Measurements from ENCODE around the gene ZBTB12.

The ZBTB12 gene

DNA sequence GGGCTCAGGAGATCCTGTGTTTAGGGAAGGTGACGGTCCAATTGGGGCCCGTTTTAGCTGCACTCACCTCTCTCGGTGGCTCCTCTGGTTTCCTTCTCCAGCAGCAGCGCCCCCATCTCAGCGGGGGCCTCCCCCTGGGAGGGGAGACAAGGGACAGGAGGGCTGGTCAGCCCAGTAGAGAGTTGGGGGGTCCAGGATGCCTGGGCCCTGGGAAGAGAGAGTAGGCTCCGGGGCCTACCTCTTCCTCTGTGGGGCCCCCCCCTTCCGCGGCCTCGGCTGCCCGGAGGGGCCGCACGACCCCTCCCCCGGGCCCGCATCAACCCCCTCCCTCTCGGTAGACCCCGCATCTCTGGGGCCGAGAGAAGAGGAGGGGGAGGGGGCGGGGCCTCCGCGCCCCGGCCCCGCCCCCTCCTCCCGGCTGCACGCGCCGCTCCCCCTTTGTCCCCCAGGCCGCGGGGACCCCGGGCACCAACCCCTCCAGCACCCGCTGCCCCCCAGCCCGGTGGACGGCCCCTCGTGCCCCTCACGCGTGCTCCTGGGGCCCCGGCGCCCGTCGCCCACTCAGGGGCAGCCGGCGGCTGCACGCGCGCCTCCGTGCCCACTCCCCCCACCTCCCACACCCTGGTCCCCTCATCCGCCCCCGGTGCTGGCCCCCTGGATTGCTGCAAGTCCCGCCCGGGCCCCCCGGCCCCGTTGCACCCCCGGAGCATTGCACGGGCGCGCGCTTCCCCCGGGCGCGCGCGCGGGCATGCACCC is 4.9 kb downstream of the ZBTB12 start:
- no peak for DNase-seq

DNA sequence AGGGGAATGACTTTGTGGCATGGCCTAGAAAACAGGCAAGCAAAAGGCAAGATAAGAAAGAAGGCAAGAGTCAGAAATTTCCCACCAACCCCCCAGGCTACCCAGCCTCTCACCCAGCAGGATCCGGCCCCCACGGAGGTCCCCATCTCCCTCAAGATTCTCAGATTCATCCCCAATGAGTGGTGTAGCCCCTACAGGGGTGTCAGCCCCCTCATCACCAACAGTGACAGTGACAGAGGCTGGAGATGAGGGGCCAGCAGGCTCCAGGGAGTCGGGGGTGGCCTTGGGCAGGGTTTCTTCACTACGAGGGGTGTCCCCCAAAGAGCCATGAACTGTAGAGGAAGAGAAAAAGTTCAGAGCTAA is 5.4 kb downstream of the ZBTB12 start:
- no peak for DNase-seq

DNA sequence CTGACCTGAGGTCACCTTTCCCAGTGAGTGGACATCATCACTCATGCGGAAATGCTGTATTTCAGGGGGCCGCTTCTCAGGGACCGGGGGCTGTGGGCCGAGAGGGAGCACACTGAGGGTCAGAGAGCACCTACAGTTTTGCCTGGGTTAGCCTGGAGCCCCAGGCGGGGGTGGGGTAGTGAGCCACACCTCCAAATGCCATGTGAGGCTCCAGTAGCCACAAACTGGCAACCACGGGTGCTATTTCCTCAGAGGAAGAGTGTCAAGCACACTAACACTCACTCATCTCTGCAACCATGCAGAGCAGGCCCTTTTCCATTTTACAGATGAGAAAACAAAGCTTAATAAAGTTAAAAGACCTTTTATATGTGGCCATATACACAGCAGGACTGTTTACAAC is 9.1 kb downstream of the ZBTB12 start:
- no peak for DNase-seq

DNA sequence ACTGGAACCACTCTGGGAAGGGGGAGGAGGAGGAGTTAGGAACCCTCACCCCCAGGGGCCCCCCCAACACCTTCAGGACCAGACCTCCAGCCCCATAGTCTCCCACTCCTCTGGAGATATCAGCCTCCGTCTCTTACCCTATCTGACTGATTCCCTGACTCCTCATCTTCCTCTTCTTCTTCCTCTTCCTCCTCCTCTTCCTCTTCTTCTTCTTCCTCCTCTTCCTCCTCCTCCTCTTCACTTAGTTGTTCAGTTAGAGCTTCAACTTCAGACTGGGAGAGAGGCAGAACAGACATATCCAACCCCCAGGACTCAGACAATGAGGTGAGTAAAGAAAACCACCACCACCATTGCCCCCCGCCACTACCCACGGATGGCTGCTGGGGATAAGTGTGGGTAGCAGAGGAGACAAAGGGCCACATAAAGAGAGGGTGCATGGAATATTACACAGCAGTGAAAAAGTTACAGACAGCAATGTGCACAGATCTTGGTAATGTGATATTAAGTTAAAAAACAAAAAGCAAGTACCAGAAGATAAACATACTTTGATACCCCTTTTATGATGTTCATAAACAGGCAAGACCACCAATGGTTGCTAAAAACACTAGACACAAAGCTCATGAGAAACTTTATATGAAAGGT is 12.4 kb downstream of the ZBTB12 start:
- DNase-seq = no peak

DNA sequence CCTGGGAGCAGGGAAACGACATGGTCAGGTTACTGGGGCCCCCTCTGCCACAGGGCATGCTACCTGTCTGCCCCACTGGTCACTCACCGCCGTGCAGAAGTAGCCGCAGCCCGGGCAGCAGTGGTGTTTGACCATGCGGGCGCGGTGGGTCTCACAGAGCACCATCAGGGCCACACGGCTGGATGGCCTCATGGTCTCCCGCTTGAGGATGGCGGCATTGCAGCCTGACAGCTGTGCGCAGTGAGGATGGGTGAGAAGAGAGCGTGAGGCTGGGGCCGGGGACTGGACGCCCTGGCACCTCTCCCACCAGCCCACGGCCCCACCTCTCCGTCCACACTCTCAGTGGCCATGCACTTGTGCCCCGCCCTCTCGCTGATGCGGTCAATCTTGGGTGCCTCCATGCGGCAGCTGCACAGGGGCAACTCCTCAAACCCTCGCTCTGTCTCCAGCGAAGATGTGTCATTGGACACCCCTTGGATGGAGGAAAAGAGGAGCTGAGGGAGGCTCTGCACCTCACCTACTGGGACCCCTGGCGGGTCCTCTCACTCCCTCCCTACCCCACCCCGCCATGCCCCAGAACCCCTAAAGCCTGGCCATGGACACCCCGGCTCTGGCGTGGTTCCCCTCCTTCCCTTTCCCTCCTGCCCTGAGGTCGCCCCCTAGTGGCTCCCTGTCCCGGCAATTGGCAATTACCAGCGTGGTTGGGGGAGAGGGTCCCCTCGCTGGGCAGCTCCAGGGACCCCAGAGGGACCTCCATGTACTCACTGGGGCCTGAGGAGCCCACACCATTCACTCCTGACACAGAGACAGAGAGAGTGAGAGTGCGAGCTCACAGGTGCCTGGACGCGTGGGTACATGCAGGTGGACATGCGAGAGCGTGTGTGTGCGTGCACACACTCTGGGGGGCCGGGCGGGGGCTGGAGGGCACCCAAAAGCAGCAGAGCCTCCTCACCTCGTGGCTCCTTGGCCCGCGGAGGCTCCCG is 13.3 kb downstream of the ZBTB12 start:
- peak in 1 of 2 experiments; percentile 44 for DNase-seq

DNA sequence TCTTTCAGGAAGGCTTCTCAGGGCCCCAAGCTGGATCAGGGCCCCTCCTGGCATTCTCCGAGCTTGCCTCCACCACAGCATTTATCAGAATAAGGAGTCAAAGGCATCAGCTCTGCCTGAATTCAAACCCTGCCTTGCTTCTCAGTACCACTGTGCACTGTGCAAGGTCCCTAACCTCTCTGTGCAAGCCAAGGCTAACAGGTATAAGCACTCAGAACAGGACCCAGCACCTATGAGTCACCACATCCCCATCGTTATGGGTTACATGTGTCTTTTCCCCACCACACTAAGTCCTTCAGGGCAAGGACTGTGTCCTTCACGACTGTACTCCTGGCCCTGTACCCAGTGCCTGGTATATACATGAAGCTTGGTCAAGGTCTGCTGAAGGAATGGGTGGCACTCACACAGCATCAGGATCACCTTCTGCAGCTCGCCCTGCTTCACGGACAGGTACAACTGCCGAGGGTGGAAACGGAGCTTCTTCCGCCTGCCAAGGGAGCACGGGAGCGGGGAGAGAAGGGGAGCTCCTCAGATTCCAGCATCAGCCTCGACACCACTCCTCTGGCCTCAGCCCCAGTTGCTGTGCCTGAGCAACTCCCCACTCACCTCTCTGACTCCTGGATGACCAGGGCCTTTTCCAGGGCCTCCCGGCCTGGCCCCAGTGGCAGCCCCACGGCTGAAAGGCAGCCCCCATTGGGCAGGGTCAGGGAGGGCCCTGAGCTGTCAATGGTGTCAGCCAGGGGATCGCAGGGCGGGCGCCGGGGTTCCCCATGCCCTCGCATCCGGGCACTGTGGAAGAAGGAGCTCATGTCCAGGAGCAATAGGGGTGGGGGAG is 14.5 kb downstream of the ZBTB12 start:
- no peak for DNase-seq

DNA sequence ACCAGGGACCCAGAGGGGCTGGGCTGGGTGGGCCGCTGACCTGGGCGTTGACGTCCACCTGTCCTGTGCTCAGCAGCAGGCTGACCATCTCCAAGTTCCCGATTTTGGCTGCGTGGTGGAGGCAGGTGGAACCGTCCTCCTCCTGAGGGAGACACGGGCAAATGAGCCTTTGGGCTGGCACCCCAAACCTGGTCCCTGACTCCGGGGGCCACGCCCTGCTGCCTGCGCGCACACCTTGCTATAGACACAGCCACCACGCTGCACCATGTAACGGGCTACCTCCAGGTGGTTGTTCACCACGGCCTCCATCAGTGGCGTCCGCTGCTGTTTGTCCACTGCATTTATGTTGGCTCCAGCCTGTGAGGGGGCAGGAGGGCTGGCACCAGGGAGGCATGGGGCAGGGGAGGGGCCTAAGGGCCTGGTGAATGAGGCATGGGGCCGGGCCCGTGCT is 15.3 kb downstream of the ZBTB12 start:
- no peak for DNase-seq

DNA sequence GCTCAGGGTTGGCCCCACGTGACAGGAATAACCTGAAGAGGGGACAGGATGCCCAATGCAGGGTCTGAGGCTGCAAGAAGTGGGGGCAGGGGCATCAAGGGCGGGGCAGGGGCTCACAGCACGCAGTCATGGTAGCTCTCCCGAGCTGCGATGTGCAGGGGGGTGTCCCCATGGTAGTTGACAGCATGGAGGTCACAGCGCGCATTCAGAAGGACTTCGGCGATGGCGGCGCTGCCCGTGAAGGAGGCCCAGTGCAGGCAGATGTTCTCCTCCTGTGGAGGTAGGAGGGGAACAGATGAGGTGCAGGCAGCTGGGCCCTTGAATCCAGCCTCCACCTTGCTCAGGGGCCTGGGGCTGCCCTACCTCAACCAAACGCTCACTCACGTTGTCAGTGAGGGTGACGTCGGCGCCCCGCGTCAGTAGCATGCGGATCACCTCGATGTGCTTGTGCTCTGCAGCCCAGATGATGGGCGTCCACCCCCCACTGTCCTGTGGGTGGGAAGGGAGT is 17.3 kb downstream of the ZBTB12 start:
- no peak for DNase-seq

DNA sequence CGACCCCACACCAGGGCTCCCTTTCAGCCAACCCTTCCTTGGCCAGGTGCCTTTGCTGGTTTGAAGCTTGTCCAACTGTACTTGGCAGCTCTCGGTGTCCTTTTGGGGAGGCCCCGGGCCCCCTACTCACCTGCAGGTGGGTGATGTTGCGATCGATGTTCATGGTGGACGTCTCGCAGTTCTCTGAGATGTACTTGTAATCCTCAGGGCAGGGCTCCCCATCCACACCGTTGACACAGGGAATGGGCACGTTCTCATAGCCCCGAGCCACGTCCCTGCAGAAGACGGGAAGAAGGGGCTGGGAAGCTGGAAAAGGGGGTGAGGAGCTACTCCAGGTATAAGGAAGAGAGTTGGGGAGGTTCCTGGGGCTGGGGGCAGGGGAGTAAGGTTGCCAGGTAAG is 18.2 kb downstream of the ZBTB12 start:
- DNase-seq = no peak

DNA sequence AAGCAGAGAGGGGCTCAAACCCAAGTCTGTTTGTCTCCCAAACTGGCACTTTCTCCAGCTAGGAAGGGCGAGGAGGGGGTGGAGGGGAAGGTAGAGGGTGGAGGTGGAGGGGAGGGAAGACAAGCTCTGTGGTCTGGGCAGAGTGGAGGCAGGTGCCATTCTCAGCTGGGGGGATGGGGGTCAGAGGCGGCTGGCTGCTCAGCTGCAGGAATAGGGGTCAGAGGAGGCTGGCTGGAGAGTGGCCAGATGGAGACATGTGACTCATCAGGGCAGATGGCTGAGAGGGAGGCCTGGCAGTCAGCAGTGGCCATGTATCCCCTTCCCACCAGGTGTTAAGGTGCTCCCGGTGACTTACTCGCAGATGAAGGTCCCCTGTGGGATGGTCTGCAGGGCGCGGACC is 19.5 kb downstream of the ZBTB12 start:
- DNase-seq = no peak

DNA sequence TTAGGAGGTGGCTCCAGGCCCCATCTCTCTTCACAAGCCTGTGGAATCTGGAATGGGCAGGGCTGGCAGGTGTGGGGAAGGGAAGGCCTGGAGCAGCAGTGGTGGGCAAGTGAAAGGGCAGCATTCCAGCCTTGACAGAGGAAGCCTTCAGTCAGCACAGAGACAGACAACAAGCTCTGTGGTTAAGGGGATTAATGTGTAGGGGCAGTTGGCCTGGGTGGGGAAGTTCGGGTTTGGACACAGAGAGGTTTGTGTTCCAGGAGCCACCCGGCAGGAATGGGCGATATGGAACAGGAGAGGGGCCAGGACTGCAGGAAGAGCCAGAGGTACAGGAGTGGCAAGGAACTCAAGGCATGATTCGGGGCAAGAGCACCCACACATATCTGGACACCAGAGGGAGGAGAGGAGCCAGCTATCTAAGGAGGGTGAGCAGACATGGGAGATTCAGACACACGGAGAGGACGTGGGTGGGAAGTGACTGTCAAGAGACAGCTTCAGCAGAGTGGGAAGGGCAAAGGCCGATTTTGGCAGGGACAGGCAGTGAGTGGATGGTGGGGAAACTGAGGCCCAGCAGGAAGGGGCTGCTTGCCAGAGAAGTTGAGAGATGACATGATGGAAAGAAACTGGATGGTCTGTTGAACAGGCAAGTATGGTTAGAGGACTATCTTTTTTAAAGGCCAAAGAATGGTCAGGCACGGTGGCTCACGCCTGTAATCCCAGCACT is 20.6 kb downstream of the ZBTB12 start:
- no peak for DNase-seq

DNA sequence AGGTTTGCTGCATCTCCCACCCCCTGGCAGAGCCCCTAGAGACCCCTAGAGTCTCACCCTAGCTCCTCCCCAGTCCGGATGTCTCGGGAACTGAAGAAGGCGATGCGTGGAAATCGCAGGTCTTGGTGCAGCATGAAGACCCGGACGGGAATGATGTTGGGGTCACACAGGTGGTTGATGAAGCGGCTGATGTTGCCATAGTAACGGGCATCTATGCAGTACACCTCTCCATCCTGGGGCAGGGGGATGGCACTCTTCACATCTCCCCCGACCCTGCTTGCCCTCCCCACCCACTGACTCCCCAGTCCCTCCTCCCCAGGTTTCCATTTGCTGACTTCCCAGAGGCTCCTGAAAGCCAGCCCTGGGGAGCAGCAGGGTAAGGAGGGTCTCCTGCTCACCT is 21.3 kb downstream of the ZBTB12 start:
- DNase-seq = no peak

DNA sequence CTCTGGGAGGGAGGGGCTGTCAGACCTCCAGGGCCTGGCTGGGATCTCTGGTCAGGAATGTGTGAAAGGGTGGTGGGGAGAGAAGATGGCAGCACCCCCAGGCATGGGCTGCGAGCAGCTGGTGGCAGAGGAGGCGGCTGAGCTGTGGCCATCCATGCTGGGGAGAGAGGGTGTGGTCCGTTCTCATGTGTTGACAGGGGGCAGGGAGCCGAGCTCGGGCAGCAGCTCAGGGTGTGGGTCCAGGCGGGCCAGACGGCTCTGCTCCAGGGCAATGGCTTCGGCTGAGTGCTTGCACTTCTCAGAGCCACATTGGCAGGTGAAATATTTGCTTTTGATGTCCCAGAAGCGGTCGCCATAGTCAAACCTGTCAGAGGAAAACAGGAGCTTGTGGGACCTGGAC is 22.0 kb downstream of the ZBTB12 start:
- no peak for DNase-seq

DNA sequence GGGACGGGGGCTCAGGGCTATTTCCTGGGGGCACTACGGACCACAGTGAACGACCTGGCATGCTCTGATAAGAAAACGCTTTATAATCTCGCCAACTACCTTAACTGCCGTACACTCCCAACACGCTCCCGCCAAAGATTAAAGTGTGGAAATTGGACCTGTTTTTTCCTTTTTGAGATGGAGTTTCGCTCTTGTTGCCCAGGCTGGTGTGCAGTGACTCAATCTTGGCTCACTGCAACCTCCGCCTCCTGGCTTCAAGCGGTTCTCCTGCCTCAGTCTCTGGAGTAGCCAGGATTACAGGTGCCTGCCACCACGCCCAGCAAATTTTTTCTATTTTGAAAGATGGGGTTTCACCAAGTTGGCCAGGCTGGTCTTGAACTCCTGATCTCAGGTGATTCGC is 22.7 kb downstream of the ZBTB12 start:
- DNase-seq = no peak

DNA sequence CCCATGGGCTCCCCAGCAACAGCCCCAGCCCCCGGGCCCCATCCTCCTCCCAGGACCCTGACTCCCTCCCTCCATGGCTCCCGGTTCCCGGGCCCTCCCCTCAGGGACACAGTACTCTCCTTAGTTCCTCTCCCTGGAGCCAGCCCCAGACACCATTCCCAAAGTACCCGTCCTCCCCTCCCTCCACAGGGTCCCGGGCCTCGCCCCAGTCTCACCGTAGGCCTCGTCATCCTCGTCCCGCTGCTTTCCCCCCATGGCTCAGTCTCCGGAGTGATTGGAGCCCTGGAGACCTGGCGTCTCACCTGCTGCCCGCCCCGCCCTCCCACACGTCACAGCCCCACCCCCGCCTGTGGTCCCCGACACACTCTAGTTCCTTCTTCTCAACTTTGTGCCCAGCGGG is 23.2 kb downstream of the ZBTB12 start, which contains the start of gene SLC44A4:
Gene SLC44A4, minus strand, starts transcription at position 272 of the 400 bp plus-strand sequence. Its CDS starts 17 bp downstream, at position 255.
- no peak for DNase-seq

DNA sequence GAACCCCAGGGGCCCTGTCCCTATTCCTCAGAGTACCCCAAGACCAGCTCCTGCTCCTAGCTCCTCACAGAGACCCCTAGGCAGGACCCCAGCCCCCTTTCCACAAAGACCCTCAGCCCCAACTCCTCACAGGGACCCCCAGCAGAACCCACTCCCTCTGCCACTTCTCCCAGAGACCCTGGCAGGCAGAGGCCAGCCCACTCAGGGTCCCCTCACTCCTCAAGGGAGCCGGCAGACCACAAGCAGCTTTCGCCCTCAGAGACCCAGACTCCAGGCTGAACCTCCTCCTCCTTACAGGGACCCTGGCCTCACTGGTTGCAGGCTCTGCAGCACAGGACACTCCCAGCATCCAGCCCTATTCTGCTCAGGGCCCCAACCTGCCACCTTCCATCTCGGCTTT is 23.7 kb downstream of the ZBTB12 start:
- no peak for DNase-seq

DNA sequence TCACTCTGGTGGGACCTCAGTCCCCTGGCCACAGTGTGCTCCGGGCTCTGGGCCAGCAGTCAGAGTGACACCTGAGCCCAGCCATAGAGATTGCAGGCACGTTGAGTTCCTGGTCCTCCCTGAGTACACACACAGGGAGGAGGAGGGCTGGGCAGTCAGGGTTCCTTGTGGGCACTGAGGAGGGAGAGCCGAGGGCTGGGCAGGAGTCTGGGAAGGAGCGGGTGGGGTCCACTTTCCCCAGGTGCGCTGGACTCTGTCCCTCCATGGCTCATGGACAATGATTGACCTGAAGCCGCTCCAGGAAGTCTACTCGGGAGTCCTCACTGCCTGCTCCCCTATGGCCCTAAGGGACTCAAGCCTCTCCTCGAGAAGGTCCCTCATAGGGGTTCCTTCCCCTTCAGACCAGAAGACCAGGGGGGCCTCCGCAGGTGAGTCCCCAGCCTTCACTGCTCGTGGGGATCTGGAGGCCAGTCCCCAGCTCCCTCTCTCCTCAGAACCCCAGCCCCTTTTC is 24.2 kb downstream of the ZBTB12 start:
- no peak for DNase-seq

DNA sequence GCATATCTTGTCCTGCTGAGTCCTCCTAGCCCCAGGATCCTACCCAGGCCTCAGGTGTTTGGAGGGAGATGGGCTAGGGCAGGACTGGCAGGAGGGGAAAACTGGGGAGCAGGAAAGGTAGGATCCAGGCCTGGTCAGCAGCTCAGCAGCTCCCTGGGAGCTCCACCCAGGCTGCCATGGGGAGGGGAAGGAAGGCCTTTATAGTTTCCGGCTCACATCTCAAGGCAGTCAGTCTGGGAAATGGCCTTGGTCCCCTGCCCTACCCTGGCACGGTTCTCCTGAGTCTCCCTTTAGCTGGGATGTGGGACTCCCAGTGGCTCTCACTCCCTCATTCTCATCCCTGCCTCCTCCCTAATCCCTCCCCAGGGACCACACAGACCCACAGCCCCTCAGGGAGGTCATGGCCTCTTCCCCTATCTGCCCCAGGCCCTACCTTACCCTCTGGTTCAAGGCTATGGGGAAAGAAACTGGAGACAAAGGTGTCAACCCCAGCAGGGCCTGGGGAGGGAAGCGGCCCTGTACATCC is 24.7 kb downstream of the ZBTB12 start:
- no peak for DNase-seq

DNA sequence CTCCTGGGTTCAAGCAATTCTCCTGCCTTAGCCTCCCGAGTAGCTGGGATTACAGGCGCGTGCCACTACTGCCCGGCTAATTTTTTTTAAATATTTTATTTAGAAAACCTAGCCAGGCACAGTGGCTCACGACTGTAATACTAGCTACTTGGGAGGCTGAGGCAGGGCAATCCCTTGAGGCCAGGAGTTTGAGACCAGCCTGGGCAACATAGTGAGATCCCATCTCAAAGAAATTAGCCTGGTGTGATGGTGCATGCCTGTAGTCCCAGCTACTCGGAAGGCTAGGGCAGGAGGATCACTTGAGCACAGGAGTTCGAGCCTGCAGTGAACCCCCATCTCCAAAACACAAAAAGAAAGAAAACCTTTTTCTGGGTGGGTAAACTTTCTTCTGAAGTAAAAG is 25.5 kb downstream of the ZBTB12 start:
- DNase-seq = no peak

DNA sequence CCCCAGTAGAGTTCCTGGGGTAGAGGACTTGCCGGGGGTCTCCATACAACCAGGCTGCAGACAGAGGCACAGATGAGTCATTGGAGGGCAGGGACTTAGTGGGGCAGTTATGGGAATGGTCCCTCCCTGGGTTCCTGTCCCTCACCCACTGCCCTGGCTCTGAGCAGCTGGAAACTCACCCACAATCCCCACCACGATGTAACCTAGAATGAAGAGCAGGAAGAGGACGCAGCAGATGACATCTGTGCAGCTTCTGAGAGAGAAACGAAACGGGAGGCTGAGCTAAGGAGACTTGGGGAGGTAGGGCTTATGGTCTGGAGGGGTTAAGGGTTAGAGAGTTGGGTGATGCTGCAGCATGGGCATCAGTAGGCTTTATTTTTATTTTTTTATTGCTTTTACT is 26.0 kb downstream of the ZBTB12 start:
- DNase-seq = no peak
